Left hindlimb (tissue), 1 donor: ENCODE data around the gene CAMK2D.

Experiments
- DNase-seq: peaks from one replicate; pipeline ENCODE4 v3.0.0-alpha.2; 2018

The CAMK2D gene

DNA sequence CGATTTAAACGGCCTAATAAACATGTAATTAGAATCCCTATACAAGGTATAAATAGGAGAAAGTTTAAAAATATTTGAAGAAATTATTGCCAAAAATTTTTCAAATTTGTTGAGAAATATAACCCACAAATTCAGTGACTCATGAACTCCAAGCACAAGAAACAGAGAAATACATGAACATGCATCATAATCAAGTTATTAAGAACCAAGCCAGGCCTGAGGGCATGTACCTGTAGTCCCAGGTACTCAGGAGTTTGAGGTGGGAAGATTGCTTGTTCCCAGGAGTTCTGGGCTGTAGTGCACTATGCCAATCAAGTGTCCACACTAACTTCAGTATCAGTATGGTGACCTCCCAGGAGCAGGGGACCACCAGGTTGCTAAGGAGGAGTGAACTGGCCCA, 341.9 kb downstream of the CAMK2D start:
- no peak for DNase-seq

GRCh38 chr4:113411496-113411938, 350.0 kb downstream of the CAMK2D start:
- no peak for DNase-seq

- no peak for DNase-seq
Observed at GRCh38 chr4:113410686-113411085, 350.9 kb downstream of the CAMK2D start.

- no peak for DNase-seq
Observed at GRCh38 chr4:113409181-113409580, 352.4 kb downstream of the CAMK2D start.

DNA sequence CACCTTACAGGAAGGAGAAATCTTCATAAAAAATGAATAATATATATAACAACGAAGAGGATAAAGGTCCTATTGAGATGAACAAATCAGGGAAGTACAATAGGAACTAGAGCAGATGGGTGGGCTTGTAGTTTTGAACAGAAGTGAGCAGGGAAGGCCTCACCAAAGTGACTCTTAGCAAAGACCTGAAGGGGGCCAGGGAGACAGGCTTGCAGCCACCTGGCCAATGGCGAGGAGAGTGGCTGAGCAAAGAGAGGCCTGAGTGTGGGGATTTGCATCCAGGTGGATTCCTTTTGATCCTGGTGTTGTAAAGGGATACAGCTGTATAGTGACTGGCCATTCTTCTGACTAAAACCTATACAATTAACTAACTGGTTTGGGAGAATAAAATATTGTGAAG, 354.1 kb downstream of the CAMK2D start:
- no peak for DNase-seq

DNA sequence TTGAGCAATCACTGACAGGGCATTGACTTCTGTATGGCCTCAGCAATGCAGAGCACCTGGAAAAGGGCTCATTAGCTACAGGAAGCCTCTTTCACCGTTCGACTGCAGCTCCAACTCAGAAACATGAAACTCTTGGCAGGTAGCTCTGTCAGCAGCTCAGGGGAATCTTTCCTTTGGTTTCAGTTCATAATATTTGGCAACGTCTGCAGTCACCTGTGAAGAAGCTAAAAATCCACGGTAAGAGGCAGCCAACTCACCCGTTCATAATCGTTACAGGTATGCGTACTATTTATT, 354.9 kb downstream of the CAMK2D start:
- DNase-seq, result no peak

GRCh38 chr4:113405874-113406722, 355.4 kb downstream of the CAMK2D start:
- DNase-seq, result no peak

DNA sequence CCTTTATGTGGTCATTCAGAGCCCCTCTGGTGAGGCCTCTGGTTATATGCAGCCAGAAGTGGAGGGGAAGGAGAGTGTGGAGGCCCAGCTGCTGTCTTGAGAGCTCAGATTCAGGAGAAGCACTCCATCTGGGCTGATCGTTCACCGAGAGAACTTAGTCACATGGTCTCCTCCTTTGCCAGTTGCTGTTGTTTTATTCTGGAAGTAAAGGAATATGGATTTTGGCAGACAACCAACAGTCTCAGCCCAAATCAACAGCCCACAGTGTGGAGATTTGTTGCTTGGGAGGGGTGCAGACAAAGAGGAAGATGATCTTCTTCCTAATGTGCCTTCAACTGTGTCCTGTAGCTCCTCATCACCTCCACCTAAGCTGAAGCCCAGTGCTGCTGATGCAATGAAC, 356.7 kb downstream of the CAMK2D start:
- DNase-seq, result no peak

DNA sequence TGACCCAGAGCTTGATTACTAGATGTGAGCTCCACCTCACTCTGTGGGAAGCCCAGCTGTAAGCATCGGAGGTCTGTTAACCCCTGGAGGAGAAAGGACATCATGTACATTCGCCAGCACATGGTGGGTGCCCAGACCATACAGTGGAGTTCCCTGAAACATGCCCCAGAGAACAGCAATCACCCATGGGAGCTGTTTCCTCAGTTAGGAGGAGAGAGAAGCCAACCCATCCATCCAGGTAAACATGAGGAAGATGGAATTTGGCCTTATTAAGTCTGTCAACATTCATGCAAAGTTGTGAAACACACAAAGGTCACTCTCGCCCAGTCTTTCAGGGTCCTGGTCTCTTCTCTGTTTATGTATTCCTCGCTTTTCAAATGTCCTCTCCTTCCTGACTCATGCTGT, 357.4 kb downstream of the CAMK2D start:
- DNase-seq, result no peak
